Hepatocyte (in vitro differentiated cells): Measurements from ENCODE around the gene NT5C2. TPM values are rescaled to one million over a fixed set of nuclear protein-coding genes. Genes with fewer than 3 reads are reported as not detected.
"Not testable (repeated sequence)": the region's sequence is repeated elsewhere in the genome, so short reads cannot be mapped to it uniquely, and the experiment has no call there.

Experiments used
- DNase-seq: peaks from one replicate; pipeline ENCODE4 v3.0.0-alpha.2; 2016; ENCODE audit warnings: low spot score
- H2AFZ ChIP-seq: fragments of 200-600 bp; sonication (generic); 2 replicates; pipeline ENCODE4 v1.6.0; 2016; ENCODE audit warnings: antibody characterized with exemption, mild to moderate bottlenecking
- H3K27ac ChIP-seq: fragments of 200-600 bp; sonication (generic); 2 replicates; pipeline ENCODE4 v1.5.1; 2016; ENCODE audit warnings: mild to moderate bottlenecking
- H3K27me3 ChIP-seq: fragments of 200-600 bp; sonication (generic); 2 replicates; pipeline ENCODE4 v1.6.1; 2016
- H3K36me3 ChIP-seq: fragments of 200-600 bp; sonication (generic); replicated peaks from 2 replicates; pipeline ENCODE4 v1.5.1; 2016; ENCODE audit warnings: low read depth; ENCODE audit not compliant: insufficient read depth
- H3K4me1 ChIP-seq: fragments of 200-600 bp; sonication (generic); 2 replicates; pipeline ENCODE4 v1.5.1; 2016; ENCODE audit warnings: mild to moderate bottlenecking, moderate library complexity; ENCODE audit not compliant: insufficient read depth
- H3K4me2 ChIP-seq: fragments of 200-600 bp; sonication (generic); 2 replicates; pipeline ENCODE4 v1.6.0; 2016
- H3K4me3 ChIP-seq: fragments of 200-600 bp; sonication (generic); 2 replicates; pipeline ENCODE4 v1.5.1; 2016; ENCODE audit warnings: mild to moderate bottlenecking
- H3K79me2 ChIP-seq: fragments of 200-600 bp; sonication (generic); 2 replicates; pipeline ENCODE4 v1.6.0; 2017; ENCODE audit warnings: mild to moderate bottlenecking
- H3K9me2 ChIP-seq: fragments of 200-600 bp; sonication (generic); replicated peaks from 2 replicates; pipeline ENCODE4 v1.6.0; 2017; ENCODE audit warnings: mild to moderate bottlenecking; ENCODE audit not compliant: insufficient read depth
- H3K9me3 ChIP-seq: fragments of 200-600 bp; sonication (generic); 2 replicates; pipeline ENCODE4 v1.5.1; 2016; ENCODE audit warnings: low read depth, mild to moderate bottlenecking
- H4K20me1 ChIP-seq: fragments of 200-600 bp; sonication (generic); 2 replicates; pipeline ENCODE4 v1.6.0; 2016; ENCODE audit warnings: mild to moderate bottlenecking; ENCODE audit not compliant: insufficient read depth, poor library complexity, severe bottlenecking
- CTCF ChIP-seq: fragments of 200-600 bp; sonication (generic); IDR thresholded peaks from 2 replicates; pipeline ENCODE4 v1.5.1; 2016; ENCODE audit warnings: antibody characterized with exemption, mild to moderate bottlenecking; ENCODE audit not compliant: poor library complexity
- EZH2 ChIP-seq: fragments of 200-600 bp; sonication (generic); IDR thresholded peaks from 2 replicates; pipeline ENCODE4 v1.6.1; 2016; ENCODE audit warnings: antibody characterized with exemption, mild to moderate bottlenecking, borderline replicate concordance
- EZH2phosphoT487 ChIP-seq: fragments of 200-600 bp; sonication (generic); IDR thresholded peaks from one replicate; pipeline ENCODE4 v1.6.1; 2018; ENCODE audit warnings: antibody characterized with exemption, mild to moderate bottlenecking, low read depth, moderate library complexity; ENCODE audit not compliant: unreplicated experiment, severe bottlenecking
- WGBS: methylation state at CpG from one replicate; pipeline ENCODE4 v1.1.6; 2016; ENCODE audit warnings: low lambda C conversion rate; ENCODE audit errors: missing lambda C conversion rate; 5-methylcytosine and 5-hydroxymethylcytosine counted together
- polyA plus RNA-seq: library from polyadenylated mRNA; unstranded; fragments of >200 nt; fragmentation: Nextera tagmentation; extraction: Ambion mirVana; gene quantifications from 2 replicates; pipeline ENCODE4 v1.2.1, GENCODE V29; 2016
- total RNA-seq: library from RNA; depleted of rRNA; stranded (reverse); fragments of >200 nt; gene quantifications from 2 replicates; pipeline ENCODE4 v1.2.3, GENCODE V29; 2014

NT5C2 gene
- total and polyA plus RNA-seq, 2 experiments from 2014 or later = 50.7 to 52.0 TPM

- Histone ChIP-seq H3K27ac (no peak overlapping the region), H3K9me3 (no peaks in the 10 kb centered on the region), H3K79me2 (peaks cover 3% of the 10 kb centered on the region), H3K36me3 (peaks cover under 1% of the 10 kb centered on the region), H3K4me2 (no peak overlapping the region), H3K27me3 (no peaks in the 10 kb centered on the region), H4K20me1 (no peaks in the 10 kb centered on the region), H3K9me2 (no peaks in the 10 kb centered on the region), H3K4me1 (peaks cover 5% of the 10 kb centered on the region), H2AFZ (no peak overlapping the region), H3K4me3 (no peak overlapping the region)
- 57% methylated on average over 1 of the region's 1 CpG for WGBS
- TF ChIP-seq CTCF (no peak), EZH2 (no peak), EZH2phosphoT487 (no peak)
- DNase-seq = no peak
Observed at GRCh38 chr10:103130910-103131309, 62.2 kb downstream of the NT5C2 start.

GRCh38 chr10:103130180-103130579 is 62.9 kb downstream of the NT5C2 start:
- H3K36me3 ChIP-seq, H3K9me3 ChIP-seq, H3K4me2 ChIP-seq, H3K4me3 ChIP-seq, H3K27ac ChIP-seq, DNase-seq, H4K20me1 ChIP-seq, H3K27me3 ChIP-seq, H2AFZ ChIP-seq, H3K4me1 ChIP-seq, H3K9me2 ChIP-seq, H3K79me2 ChIP-seq: not testable (repeated sequence)
- 69% methylated on average over 4 of the region's 5 CpGs for whole genome bisulfite sequencing

- 72% methylated on average over 1 of the region's 1 CpG for WGBS
- Histone ChIP-seq H3K4me3 (no peak overlapping the region), H3K4me1 (peaks cover 10% of the 10 kb centered on the region), H2AFZ (no peak overlapping the region), H4K20me1 (peaks cover under 1% of the 10 kb centered on the region), H3K27ac (no peak overlapping the region), H3K9me3 (no peaks in the 10 kb centered on the region), H3K9me2 (no peaks in the 10 kb centered on the region), H3K36me3 (no peaks in the 10 kb centered on the region), H3K4me2 (no peak overlapping the region), H3K79me2 (peaks cover 9% of the 10 kb centered on the region), H3K27me3 (no peaks in the 10 kb centered on the region)
- no peak for DNase-seq
- TF ChIP-seq EZH2phosphoT487 (no peak), EZH2 (no peak), CTCF (no peak)
Observed at GRCh38 chr10:103127241-103127640, 65.8 kb downstream of the NT5C2 start.

GRCh38 chr10:103125323-103126267 is 67.5 kb downstream of the NT5C2 start:
- 60% methylated on average over 9 of the region's 9 CpGs for WGBS
- Histone ChIP-seq H3K27me3 (no peaks in the 10 kb centered on the region), H3K79me2 (peaks cover 12% of the 10 kb centered on the region), H3K4me3 (no peak overlapping the region), H4K20me1 (peaks cover 5% of the 10 kb centered on the region), H3K9me3 (no peaks in the 10 kb centered on the region), H3K9me2 (no peaks in the 10 kb centered on the region), H3K36me3 (no peaks in the 10 kb centered on the region), H3K4me2 (no peak overlapping the region), H2AFZ (no peak overlapping the region), H3K4me1 (peaks cover 18% of the 10 kb centered on the region), H3K27ac (no peak overlapping the region)
- no peak for DNase-seq
- TF ChIP-seq EZH2 = no peak
- no peak for TF ChIP-seq CTCF
- no peak for TF ChIP-seq EZH2phosphoT487
